Erythroblast (primary cell): Measurements from ENCODE around the gene NTSR2.

Experiments used
- GATA1 ChIP-seq: IDR thresholded peaks from 2 replicates; pipeline ENCODE4 v1.6.1; 2011; ENCODE audit warnings: low read depth, mild to moderate bottlenecking, control low read depth, low read length, moderate library complexity
- POLR2A ChIP-seq: IDR thresholded peaks from 2 replicates; pipeline ENCODE4 v1.6.1; 2011; ENCODE audit warnings: mild to moderate bottlenecking, low read length

DNA sequence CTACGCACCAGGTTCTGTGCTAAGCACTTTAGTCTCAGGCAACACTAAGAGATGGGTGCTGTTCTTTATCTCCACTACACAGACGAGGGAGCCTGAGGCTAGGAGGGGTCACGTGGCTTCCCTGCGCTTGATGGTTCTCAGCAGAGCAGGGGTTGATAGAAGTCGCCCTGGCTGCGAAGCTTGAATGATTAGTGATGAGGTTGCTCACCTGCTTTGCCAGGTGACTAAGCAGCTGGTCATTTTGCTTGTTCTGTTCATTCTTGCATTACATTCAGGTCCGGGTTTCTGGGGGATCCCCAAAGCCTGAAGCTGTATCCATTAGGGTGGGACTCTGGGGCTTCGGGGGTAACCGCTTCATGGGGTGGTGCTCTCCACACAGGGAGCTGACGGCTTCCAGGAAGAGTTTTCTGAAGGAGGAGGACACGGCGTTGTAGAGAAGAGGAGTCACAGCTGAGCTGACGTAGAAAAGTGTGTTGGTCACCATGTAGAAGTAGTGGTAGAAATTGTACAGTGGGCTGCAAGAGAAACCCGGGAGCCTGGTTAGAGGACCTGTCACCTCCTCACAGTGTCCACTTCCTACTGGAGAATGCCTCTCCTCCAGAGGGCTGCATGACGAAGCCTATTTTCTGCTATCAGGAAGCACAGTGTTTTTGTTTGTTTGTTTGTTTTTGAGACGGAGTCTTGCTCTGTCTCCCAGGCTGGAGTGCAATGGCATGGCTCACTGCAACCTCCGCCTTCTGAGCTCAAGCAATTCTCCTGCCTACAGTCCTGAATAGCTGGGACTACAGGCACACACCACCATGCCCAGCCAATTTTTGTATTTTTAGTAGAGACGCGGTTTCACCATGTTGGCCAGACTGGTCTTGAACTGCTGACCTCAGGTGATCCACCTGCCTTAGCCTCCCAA, 11.5 kb downstream of the NTSR2 start:
- TF ChIP-seq POLR2A (no peak), GATA1 (no peak)
